ENCODE measurements around the gene ZNRF1. TPM values are rescaled to one million over a fixed set of nuclear protein-coding genes. Genes with fewer than 3 reads are reported as not detected.
"Not testable (repeated sequence)": the region's sequence is repeated elsewhere in the genome, so short reads cannot be mapped to it uniquely, and the experiment has no call there.

Gene ZNRF1
- polyA plus RNA-seq, 12 donors: 37.6 to 99.0 (median 40.8) TPM; not detected in 1

DNA sequence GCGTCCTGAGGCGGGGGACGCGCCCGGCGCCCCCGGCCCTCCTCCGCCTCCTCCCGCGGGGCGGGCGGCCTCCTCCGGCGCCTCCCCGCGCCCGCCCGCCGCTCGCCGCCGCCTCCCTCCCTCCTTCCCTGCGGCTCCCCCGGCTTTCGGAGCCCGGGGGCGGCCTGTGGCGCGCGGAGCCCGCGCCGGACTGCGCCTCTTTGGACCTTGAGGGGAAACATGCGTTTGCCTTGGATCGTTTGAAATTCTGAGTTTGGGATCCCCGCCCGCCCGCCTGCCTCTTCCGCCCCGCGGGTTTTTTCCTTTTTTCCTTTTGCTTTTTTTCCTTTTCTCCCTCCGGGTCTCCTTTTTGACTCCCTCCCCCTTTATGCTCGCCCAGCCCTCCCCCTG is 390 bp downstream of the ZNRF1 start:
- DNase-seq: peak; percentile 38

DNA sequence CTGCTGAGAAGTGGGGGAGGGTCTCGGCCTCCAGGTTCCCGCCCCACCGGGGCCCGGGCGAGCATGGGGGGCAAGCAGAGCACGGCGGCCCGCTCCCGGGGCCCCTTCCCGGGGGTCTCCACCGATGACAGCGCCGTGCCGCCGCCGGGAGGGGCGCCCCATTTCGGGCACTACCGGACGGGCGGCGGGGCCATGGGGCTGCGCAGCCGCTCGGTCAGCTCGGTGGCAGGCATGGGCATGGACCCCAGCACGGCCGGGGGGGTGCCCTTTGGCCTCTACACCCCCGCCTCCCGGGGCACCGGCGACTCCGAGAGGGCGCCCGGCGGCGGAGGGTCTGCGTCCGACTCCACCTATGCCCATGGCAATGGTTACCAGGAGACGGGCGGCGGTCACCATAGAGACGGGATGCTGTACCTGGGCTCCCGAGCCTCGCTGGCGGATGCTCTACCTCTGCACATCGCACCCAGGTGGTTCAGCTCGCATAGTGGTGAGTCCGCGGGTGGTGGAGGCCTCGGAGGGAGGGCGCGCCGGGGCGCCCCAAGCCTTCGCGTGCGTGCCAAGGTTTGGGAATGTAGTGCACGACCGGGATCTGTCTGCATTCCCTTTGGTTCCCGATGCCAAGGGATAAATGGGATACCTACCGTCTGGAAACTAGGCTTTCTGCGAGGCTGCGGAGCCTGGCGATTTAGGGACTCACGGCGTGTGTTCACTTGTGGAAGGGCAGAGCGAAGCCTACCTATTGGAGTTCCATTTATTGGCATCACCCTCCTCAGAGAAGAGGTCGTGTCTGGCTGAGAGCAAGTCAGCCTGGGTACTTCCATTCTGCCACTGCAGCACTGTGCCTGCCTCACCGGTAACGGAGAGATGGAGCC is 1.0 kb downstream of the ZNRF1 start:
- DNase-seq: peak; percentile 34

- DNase-seq: no peak
These were observed 1.8 kb downstream of the ZNRF1 start for GRCh38 chr16:75000481-75001081.

GRCh38 chr16:75002474-75002873 is 3.6 kb downstream of the ZNRF1 start:
- no peak for DNase-seq

- no peak for DNase-seq
These were observed 5.1 kb downstream of the ZNRF1 start for GRCh38 chr16:75003931-75004330.

DNA sequence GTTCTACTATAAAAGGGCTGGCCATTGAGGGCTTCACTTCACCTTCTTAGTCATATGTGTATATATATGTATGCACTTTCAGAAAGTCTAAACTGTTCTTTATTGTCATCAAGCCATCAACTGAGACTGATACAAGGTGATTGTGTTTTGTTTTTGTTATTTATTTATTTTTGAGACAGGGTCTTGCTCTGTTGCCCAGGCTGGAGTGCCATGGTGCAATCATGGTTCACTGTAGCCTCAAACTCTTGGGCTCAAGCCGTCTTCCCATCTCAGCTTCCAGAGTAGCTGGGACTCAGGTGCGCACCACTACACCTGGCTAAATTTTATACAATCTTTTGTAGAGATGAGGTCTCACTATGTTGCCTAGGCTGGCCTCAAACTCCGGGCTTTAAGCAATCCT is 5.6 kb downstream of the ZNRF1 start:
- no peak for DNase-seq

- DNase-seq: no peak
These were observed 6.9 kb downstream of the ZNRF1 start for GRCh38 chr16:75005697-75006096.

GRCh38 chr16:75007443-75007842 is 8.6 kb downstream of the ZNRF1 start:
- no peak for DNase-seq

DNA sequence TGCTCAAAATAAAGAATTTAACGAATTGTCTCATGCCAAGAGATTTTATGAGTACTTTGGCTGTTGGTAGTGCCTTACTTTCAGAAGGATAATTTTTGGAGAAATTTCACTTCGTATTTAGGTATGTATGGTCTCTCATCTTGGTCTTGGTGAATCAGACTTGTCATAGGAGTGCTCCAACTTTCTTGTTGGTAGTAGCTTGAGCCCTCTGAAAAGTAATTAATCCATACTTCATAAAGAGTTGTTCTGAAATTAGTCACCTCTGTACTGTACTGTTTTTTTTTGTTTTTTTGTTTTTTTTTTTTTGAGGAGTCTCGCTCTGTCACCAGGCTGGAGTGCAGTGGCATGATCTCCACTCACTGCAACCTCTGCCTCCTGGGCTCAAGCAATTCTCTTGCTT is 11.6 kb downstream of the ZNRF1 start:
- no peak for DNase-seq

GRCh38 chr16:75011634-75012307 is 12.9 kb downstream of the ZNRF1 start:
- DNase-seq: no peak

- no peak for DNase-seq
These were observed 13.7 kb downstream of the ZNRF1 start for GRCh38 chr16:75012380-75013081.

DNA sequence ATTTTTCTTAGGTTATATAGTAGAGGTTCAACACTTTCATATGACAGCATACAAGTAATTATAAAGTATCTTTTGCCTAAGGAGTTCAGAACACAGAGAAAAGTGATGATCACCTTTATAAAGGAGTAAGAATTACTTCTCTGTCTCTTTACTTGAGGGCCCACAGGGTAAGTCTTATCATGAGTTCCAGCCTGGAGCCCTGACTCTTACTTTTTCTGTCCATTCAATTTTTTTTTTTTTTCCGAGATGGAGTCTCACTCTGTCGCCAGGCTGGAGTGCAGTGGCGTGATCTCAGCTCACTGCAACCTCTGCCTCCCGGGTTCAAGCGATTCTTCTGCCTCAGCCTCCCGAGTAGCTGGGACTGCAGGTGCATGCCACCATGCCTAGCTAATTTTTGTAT is 14.3 kb downstream of the ZNRF1 start:
- DNase-seq: not testable (repeated sequence)

- no peak for DNase-seq
These were observed 15.5 kb downstream of the ZNRF1 start for GRCh38 chr16:75014318-75014717.

DNA sequence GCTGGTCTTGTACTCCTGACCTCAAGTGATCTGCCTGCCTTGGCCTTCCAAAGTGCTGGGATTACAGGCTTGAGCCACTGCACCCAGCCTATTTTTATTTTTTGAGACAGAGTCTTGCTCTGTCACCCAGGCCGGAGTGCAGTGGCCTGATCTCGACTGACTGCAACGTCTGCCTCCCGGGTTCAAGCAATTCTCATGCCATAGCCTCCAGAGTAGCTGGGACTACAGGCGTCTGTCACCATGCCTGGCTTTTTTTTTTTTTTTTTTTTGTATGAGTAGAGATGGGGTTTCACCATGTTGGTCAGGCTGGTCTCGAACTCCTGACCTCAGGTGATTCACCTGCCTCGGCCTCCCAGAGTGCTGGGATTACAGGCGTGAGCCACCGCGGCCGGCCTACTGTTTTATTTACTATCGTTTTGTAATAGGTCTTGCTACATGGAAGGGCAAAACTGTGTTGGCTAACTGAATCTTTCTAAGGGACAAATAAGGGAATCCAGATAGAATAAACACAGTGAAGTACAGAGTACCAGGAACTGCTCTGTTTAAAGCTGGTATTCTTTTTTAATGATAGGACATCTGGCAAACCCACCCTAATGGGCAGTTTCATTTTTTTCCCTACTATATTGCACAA is 17.7 kb downstream of the ZNRF1 start:
- DNase-seq: not testable (repeated sequence)

- no peak for DNase-seq
These were observed 19.1 kb downstream of the ZNRF1 start for GRCh38 chr16:75017670-75018525.

DNA sequence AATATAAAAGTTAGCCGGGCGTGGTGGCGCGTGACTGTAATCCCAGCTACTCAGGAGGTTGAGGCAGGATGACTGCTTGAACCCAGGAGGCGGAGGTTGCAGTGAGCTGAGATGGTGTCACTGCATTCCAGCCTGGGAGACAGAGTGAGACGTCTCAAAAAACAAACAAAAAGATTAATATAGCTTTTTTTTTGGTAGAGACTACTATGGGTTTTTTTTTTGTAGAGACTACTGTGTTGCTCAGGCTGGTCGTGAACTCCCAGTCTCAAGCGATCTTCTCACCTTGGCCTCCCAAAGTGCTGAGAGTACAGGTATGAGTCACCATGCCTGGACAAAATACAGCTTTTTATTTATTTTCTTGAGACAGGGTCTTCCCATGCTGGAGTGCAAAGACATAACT is 20.2 kb downstream of the ZNRF1 start:
- no peak for DNase-seq

- no peak for DNase-seq
These were observed 20.8 kb downstream of the ZNRF1 start for GRCh38 chr16:75019586-75019985.

GRCh38 chr16:75021410-75021809 is 22.6 kb downstream of the ZNRF1 start:
- DNase-seq: no peak

DNA sequence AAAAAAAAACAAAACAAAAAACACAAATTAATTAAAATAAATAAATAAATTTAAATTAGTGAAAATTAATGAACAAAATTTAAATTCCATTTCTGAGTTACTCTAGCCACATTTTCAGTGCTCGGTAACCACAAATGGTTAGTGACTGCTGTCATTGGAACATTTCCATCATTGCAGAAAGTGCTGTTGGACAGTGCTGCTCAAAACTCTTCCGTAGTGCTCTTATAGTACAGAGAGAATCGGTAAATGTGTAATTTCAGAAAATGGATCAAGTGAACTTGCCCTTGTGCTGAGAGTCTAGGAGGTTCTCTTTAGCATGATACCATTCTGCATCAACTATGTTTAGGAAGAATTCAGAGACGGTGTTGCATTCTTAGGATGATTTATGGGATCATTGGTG is 23.7 kb downstream of the ZNRF1 start:
- no peak for DNase-seq

DNA sequence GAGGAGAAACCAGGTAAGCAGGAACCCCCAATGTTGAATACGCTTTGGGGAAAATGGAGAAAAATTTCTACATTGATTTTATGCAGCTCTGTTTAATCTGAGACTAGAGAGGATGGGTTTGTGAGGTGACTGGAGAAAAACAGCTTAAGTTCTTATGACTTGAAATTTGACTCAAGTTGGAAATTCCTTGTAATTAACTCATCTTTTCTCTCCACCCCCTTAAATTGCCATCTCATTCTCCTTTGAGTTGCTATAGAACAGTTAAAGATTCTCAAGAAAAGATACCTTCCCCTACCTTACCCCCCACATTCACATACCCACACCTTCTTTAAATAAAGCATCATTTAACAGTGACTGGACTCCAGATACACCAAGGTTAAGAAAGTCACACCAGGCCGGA is 24.2 kb downstream of the ZNRF1 start:
- no peak for DNase-seq

GRCh38 chr16:75024182-75024581 is 25.4 kb downstream of the ZNRF1 start:
- DNase-seq: no peak

All from muscle of arm (tissue), 12 donors.